H1 (cell line): ENCODE measurements around the gene BIRC2. TPM values are rescaled to one million over a fixed set of nuclear protein-coding genes. Genes with fewer than 3 reads are reported as not detected.

ENCODE experiments used
- BACH1 ChIP-seq: IDR thresholded peaks from 2 replicates; pipeline ENCODE4 v1.6.1; 2012; ENCODE audit warnings: low read length, improper control_type of control experiment
- CREB1 ChIP-seq: IDR thresholded peaks from 2 replicates; pipeline ENCODE4 v1.6.1; 2012; ENCODE audit warnings: inconsistent platforms
- CTBP2 ChIP-seq: IDR thresholded peaks from 2 replicates; pipeline ENCODE4 v1.7.0; 2011; ENCODE audit warnings: borderline replicate concordance, mild to moderate bottlenecking, moderate library complexity, mixed read lengths, low read length; ENCODE audit not compliant: insufficient read depth, insufficient read length
- GTF2F1 ChIP-seq: IDR thresholded peaks from 2 replicates; pipeline ENCODE4 v1.6.1; 2012; ENCODE audit warnings: low read depth, low read length, improper control_type of control experiment, borderline replicate concordance
- POLR2A ChIP-seq, 2 experiments: IDR thresholded peaks; 1 replicate in 1 of 2; 2 replicates in 1 of 2; pipeline ENCODE4 v1.6.1; 2011; ENCODE audit warnings: low read depth in 2 of 2, low read length in 2 of 2, mild to moderate bottlenecking in 2 of 2; ENCODE audit errors: control extremely low read depth in 1 of 2
- SAP30 ChIP-seq: fragments of 300-600 bp; sonication (generic); IDR thresholded peaks from 2 replicates; pipeline ENCODE4 v1.7.1; 2012; ENCODE audit warnings: low read length, moderate library complexity, mild to moderate bottlenecking, inconsistent platforms; ENCODE audit not compliant: insufficient read depth, insufficient replicate concordance
- TCF12 ChIP-seq: IDR thresholded peaks from 2 replicates; pipeline ENCODE4 v1.6.1; 2011; ENCODE audit warnings: low read depth, mild to moderate bottlenecking, low read length
- polyA plus RNA-seq, 7 experiments: library from polyadenylated mRNA; depleted of rRNA in 3 of 7; stranded (reverse) in 5 of 7; unstranded in 2 of 7; fragments of >200 nt in 5 of 7; fragments of 200-250 nt in 2 of 7; gene quantifications; 1 replicate in 5 of 7; 2 replicates in 1 of 7; 4 replicates in 1 of 7; pipeline versions ENCODE4 v1.2.1 to v1.2.3, GENCODE V29; 2011 to 2013; ENCODE audit warnings: missing spikeins in 2 of 7, mixed read lengths in 2 of 7
- total RNA-seq: library from RNA; stranded (reverse); fragmentation: NEBNext Ultra II Directional; extraction: Animal tissue kit (Norgen Biotek cat#: 25700); gene quantifications from 2 replicates; pipeline ENCODE4 v1.2.1, GENCODE V29; 2021

Gene BIRC2
- total and polyA plus RNA-seq, 2 of the 8 experiments (the other 6 are each of a cell fraction or from before 2014, with no cell fraction given), result 18.4 to 24.7 TPM

- no peak for TF ChIP-seq CTBP2
- no peak for TF ChIP-seq TCF12
- TF ChIP-seq BACH1, result no peak
- no peak for TF ChIP-seq GTF2F1
- TF ChIP-seq CREB1, result no peak
- no peak for TF ChIP-seq SAP30
- no peak for TF ChIP-seq POLR2A (IDR thresholded peaks at IDR 0.05; ENCODE audit: control extremely low read depth in 1 of 2, low read depth in 2 of 2, low read length in 2 of 2)
Observed at GRCh38 chr11:102408339-102408738, 61.3 kb downstream of the BIRC2 start (continued).
